Jurkat, Clone E6-1 (cell line): ENCODE measurements around the gene ACVR1C. TPM values are rescaled to one million over a fixed set of nuclear protein-coding genes. Genes with fewer than 3 reads are reported as not detected.

ENCODE experiments used
- DNase-seq: peaks from one replicate; pipeline ENCODE4 v3.0.0-alpha.2; 2011; ENCODE audit warnings: low read depth, low spot score
- H3K4me3 ChIP-seq: 2 replicates; pipeline ENCODE4 v1.5.1; 2011; ENCODE audit warnings: mild to moderate bottlenecking, low read length, control low read depth, moderate library complexity
- polyA plus RNA-seq: library from polyadenylated mRNA; unstranded; fragments of >200 nt; gene quantifications from one replicate; pipeline ENCODE4 v1.2.1, GENCODE V29; 2012; ENCODE audit warnings: missing spikeins; ENCODE audit not compliant: insufficient read length, insufficient read depth

Gene ACVR1C
- polyA plus RNA-seq: not detected

DNA sequence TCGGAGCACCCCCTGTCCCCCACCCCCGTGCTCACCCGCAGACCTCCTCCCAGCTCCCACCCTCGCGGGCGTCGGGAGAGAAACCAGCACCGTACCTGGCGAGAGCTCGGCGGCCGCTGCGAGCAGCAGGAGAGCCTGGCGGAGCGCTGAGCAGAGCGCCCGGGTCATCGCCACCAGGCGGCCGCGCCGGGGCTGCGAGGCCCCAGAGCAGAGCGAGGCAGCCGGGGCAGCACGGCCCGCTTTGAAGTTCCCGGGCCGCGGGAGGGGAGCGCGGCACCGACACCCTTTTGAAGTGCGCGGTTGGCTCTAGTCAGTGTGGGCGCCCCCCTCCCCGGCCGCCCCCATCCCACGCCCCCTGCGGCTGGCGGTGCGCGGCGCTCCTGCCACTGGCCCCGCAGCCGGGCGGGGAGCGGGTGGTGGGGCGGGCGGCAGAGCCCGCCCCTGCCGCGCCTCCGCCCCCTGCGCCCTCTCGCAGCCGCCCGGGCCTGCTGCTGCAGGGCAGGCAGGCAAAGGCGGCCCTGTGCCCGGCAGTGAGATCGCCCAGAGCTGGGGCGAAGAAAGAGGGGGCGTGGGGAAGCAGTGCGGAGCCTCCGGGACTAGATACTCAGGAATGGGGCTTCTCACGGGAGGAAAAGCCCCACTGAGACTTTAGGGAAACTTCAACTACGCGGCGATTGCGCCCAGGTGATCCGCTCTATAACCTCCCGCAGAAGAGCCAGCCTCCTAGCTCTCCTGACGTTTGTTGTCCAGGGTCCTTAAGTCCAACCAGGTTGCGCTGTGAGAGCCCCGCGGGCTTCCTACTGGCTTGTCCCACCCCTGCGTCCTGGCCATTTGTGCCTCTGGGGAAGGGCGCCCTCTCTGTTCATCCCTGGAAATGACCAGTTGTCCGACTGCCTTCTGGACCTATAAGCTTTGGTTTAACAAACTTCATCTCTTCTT lies at the start of gene ACVR1C:
Gene ACVR1C (minus strand): TSS at position 388 of the 939 bp plus-strand sequence. CDS start 220 bp downstream, at position 168.
- DNase-seq: peak; percentile 19

DNA sequence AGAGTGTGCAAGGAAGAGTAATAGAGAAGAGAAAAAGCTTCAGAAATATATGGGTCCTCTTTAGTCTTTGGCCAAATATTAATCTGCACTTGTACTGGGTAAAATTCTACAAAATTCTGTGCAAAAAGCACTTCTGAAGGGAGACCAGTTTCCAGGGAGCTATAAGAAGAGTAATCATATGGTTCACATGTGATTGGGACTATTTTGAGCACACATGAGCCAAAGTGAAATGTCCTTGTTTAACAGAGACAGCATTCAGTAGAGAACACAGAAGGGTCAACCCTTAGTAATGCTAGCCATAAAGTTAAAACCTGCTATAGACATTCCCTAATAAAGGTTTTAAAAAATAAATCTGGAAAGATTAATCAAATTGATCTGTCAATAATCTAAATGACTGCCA lies 49.3 kb upstream of the ACVR1C start:
- DNase-seq: no peak
- H3K4me3 ChIP-seq: no peak overlapping the region

More for the DNA sequence above, at the start of gene ACVR1C:
- H3K4me3 ChIP-seq: peak within 1 kb of the TSS; percentile 49

DNA sequence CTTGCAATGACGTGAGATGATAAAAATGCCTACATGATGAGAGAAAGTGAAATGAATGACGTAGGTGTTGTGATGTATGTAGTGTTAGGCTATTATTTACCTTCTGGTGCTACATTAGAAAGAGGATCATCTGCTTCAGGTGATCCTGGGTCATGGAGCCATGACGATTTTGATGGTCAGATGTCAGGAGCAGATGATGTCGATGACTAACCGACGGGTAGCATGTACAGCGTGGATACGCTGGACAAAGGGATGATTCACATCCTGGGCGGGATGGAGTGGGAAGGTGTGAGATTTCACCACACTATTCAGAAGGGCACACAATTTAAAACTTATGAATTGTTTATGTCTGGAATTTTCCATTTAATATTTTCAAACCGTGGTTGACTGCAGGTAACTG lies 43.5 kb upstream of the ACVR1C start:
- no peak overlapping the region for H3K4me3 ChIP-seq
- no peak for DNase-seq

DNA sequence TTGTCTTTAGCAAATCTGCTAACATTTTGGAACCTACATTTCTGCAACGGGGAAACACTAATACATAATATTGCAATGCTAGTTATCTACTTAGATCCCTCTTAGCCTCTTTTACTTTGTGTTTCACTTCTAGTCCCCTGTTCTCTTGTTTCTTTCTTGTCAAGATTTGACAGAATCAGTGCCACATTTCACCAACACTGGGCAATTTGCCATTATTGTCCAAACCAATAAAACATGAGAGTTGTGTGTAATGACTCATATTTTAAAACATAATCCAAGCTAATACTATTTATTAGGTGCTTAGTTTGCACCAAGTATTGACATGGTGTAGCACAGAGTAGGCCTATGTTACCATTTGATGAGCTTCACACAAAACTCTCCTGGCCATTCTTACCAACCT lies 33.7 kb upstream of the ACVR1C start:
- no peak for DNase-seq
- H3K4me3 ChIP-seq: no peak overlapping the region

DNA sequence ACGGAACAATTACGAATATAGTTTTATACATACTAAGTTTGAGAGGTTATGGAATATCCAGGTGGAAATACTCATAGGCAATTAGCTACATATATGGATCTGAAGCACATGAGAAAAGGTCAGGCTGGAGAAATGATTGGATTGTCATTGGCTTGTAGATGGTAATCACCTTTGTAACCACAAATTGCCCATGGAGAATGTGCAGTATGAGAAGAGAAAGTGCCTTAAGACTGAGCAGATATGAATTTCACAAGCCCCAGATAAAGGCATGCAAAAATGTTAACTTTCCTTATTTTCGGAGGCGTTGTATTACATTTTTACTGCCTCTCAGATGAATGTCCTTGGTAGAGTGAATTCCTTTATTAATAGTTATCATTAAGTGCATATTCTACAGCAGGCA lies 33.1 kb upstream of the ACVR1C start:
- no peak overlapping the region for H3K4me3 ChIP-seq
- no peak for DNase-seq

DNA sequence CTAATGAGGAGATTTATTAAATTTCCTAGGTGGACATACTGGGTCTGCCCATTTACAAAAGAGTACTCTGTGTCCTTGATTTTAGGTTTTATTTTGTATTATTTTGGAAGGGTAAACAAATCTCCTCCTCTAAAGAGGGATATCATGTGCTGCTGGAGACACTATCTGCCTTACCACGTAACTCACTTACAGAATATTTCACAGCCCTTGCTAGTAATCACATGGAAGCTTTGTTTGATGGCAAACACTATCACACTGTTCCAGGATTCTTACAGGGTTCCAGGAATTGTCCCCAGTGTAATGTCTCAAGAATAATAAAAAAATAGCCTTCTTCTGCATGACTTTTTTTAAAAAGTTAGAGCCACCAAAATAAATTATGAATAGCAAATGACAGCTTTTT lies 29.2 kb upstream of the ACVR1C start:
- no peak overlapping the region for H3K4me3 ChIP-seq
- no peak for DNase-seq

DNA sequence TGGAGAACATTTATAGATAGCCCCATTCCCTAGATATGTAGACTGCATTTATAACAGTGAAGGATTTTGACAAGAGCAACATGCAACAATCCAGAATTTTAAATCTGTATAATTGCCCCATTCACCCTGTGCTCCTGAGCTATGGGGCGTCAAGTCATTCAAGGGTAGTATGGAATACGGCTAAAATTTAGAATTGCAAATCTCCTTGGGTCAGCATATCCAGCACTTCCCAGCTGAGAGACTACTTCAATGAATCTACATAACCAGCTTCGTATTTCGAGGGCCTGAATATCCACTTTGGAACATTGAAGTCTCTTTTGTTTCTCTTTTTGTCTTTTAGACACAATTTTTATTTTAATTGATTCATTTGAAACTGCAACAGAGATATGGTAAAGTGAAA lies 28.4 kb upstream of the ACVR1C start:
- no peak for DNase-seq
- no peak overlapping the region for H3K4me3 ChIP-seq

DNA sequence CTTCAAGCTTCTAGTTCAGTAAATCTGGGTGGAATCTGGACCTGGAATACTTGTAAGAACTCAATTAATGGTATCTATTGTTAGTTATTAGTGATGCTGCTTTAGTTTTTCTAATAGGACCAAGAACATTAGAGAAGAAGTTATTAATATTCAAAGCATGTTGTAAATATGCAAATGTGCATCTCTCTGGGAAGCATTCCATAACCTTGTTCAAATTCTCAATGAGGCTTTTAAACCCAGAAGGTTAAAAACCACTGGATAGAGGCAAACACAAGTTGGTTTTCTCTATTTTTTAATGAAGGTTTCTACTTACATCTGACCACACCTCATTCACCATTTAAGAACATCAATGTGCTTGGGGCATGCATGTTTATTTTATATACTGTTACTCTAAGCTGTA lies 16.1 kb upstream of the ACVR1C start:
- H3K4me3 ChIP-seq: no peak overlapping the region
- DNase-seq: no peak

DNA sequence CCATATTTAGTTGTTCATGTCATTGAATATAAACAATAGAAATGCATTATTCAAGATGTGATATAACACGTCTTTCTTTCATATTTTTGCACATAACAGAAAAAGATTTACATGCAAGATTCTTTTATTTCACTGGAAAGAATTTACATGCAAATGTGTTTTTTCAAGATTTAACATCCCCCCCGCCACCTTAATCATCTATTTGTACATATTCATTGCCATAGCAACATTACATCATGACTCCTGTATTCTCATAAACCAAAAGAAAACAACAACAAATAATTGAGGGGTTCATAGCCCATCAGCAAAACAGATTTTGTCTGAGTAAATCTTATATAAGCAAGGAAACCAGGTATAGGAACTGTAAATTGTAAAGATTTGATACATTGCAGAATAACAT lies 3.2 kb upstream of the ACVR1C start:
- DNase-seq: no peak
- H3K4me3 ChIP-seq: no peak overlapping the region

DNA sequence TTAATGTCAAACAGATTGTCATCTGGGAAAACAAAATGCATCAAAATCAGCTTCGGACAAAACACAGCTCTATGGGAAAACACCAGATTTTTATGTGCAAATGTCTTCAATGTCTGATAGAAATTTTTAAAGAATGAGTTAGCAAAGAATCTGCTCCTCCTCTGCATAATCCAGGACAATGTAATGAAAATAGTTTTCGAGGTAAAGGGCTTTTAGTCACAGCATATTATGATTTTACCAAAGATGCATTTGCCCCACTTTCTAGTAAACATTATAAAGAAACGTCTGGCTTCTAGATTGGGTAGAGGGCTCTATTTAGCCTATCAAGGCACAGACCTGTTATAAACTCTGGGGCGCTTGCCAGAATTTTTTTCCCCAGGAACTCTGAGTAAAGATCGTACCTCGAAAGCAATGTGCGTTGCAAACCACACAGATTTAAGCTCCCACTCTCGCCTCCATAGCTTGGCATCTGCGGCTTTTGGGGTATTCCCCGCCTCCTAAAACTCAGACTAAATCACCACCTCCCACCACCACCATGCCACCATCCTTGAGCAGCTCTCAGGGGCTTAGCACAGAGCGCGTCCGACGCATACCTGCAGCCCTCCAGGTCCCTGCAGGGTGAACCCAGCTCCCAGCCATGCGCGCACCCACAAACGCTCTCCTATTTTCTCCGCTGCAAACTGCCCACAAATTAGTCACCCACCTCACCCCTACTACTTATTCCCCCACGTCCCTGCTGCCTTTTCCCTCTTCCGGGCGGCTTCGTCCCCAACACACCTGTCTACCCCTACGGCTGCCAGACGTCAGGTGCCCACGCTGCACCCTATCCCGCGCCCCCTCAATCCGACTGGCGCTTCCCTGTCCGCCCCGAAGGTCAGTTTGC lies 829 bp downstream of the ACVR1C start:
- H3K4me3 ChIP-seq: no peak overlapping the region; the same call in 1 of the 2 replicates

DNA sequence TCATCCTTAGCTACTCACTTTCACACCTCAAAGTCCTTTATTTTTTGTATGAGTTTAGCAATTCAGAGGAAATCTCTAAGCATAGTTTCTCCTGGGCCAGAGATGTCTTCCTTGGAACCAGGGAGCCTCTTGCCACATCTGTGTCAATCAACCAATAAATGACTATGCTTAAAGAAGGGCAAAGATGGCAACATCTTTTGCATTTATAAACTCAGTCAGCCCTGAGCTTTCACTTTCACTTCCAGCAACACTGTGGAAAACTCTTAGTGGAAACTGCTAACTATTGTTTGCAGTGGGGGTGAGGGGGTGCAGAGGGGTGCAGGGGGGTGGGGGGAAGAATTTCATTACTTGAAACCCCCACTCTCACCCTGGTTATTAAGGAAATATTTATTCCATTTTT lies 3.4 kb downstream of the ACVR1C start:
- DNase-seq: no peak

More for the DNA sequence above, 829 bp downstream of the ACVR1C start:
- no peak for DNase-seq

DNA sequence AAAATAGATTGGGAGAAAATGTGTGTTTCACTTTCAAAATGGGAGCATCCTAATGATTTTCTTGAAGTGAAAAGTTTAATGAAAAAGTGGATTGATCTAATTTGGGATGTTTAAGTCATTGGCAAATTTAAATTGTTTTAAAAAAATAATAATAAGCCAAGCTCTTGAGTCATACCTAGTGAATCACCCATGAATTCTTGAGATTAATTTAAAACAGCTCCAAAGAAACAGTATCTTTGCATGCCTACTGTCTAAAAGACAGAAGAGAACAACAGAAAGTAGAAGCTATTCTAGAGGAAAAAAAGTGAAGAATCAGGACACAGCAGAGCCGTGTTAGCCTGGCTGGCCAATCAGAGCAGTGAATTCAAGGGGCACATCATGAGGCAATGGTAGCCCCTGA lies 7.7 kb downstream of the ACVR1C start:
- H3K4me3 ChIP-seq: no peak overlapping the region
- DNase-seq: no peak

More for the DNA sequence above, 3.4 kb downstream of the ACVR1C start:
- no peak overlapping the region for H3K4me3 ChIP-seq

DNA sequence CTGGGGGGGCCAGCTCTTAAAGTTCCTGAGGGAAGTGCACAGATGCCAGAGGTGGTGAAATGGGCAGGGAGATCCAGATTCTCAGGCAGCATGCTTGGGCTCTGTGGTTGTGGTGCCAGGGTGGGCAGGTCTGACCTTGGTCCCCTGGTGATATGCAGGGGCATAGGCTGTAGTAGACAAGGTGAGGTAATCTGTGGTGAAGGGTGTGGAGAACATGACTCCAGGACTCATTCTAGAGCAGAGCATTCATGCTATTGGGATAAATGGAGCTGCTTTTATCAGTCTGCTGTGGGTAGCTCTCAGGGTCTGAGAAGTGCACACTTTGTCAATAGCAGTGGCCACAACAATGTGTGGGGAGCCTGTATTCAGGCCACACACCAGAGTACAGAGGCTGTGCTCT lies 16.9 kb downstream of the ACVR1C start:
- no peak for DNase-seq
- no peak overlapping the region for H3K4me3 ChIP-seq

DNA sequence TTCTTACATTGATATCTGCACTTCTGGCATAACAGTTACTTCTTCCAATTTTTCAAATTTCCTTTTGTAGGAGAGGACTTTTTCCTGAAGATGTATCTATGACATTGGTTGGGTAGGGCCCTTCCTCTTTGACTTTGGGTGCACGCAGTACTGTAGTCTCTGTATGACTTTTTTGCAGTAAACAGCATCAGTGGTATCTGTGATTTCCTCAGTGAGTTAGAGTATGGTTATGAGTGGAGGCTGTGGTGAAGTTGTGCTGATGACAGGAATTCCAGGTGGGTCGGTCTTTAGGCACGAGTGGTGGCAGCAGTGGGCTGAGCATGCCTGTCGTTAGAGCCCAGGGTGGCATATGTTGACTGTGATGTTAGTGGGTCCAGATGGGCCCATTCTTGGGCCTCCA lies 17.6 kb downstream of the ACVR1C start:
- DNase-seq: no peak
- H3K4me3 ChIP-seq: no peak overlapping the region

DNA sequence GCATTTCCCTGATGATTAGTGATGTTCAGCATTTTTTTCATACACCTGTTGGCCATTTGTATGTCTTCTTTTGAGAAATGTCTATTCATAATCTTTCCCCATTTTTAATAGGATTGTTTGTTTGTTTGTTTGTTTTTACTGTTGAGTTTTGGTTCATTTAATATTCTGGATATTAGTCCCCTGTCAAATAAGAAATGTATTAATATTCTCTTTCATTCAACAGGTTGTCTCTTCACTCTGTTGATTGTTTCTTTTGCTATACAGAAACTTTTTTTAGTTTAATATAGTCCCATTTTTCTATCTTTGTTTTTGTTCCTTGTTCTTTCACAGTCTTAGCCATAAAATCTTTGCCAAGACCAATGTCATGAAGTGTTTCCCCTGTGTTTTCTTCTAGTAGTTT lies 22.1 kb downstream of the ACVR1C start:
- DNase-seq: no peak

DNA sequence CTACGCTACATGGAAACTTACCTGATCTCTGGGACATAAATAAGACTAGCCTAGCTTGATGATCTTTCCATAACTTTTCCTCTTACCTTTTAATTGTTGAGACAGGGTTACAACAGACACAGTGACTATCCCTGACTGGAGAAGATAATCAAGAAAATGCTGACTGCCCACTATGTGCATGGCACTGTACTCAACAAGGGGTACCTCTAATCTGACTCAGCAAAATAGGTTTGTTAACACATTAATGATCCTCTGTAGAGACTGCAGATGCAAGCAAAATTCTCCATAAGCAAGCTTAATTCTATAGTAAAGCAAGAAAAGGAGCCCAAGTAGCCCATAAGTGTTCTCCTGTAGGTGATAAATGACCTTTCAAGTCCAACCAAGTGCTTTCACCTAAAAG lies 25.5 kb downstream of the ACVR1C start:
- H3K4me3 ChIP-seq: no peak overlapping the region
- DNase-seq: no peak

More for the DNA sequence above, 22.1 kb downstream of the ACVR1C start:
- H3K4me3 ChIP-seq: no peak overlapping the region

DNA sequence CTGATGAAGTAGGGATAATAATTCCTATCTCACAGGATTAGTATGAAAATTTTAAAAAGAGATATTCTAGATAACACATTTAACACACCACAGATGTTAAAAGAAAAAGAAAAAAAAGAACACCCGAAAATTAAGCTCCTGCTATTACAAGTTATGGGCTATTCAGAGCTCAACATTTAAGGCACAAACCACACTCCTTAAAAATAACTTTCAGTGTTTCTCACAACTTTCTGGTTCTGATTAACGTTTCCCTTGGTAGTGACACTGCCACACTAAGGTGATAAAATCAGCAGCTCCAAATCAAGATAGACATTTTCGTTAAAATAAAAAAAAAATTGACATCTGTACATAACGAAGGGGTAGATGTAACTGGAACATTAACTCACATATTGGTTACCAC lies 26.9 kb downstream of the ACVR1C start:
- no peak for DNase-seq
- no peak overlapping the region for H3K4me3 ChIP-seq

DNA sequence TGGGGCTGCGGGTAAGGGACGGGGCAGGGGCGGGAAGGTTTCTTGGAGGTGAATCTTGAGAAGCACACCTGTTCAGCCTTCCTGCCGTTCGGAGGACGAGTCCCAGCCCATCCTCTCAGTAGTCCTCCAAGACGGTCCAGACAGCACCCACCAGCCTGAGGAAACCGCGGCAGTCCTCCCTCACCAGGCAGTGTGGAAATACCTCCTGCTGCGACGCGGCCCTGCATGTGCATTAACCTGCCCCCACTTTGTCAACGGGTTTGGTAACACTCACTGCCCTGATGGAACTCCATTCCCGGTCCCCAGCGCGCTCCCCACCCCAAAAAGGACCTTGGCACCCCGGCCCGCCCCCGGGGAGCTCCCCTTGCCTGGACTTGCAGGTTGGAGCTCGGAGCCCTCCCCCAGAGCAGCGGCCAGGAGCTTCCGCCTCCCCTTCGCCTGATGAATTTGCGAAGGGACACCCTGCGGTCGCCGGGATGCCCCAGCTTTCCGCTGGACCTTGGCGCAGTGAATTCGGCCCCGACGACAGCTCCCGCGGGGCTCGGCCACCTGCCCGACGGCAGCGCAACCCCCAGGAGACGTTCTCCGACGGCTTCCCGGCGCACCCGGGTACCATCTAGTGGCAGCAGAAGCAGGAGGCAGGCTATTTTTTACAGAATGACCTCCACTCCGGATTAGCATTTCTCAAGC lies 31.5 kb downstream of the ACVR1C start:
- DNase-seq: no peak
- H3K4me3 ChIP-seq: no peak overlapping the region

DNA sequence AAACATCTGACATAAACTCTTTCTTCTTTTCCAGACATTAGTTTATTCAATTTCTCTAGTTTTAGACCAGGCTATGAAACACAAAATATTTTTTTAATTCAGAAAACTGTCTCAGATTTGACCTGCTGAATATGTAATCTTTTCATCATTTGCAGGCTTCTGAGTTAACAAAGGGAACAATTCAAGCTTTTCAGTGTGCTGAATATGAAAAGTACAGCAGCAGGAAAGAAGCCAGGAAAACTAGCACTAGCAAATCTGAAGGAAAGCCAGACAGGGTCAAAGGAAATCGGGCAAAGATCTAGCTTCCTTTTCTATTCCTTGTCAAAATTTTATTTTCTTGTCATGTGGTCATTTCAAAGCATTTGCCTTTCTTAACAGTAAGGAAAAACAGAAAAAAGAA lies 35.3 kb downstream of the ACVR1C start:
- DNase-seq: no peak
- H3K4me3 ChIP-seq: no peak overlapping the region
